ENCODE data around the gene CAMKMT.

CAMKMT gene

DNA sequence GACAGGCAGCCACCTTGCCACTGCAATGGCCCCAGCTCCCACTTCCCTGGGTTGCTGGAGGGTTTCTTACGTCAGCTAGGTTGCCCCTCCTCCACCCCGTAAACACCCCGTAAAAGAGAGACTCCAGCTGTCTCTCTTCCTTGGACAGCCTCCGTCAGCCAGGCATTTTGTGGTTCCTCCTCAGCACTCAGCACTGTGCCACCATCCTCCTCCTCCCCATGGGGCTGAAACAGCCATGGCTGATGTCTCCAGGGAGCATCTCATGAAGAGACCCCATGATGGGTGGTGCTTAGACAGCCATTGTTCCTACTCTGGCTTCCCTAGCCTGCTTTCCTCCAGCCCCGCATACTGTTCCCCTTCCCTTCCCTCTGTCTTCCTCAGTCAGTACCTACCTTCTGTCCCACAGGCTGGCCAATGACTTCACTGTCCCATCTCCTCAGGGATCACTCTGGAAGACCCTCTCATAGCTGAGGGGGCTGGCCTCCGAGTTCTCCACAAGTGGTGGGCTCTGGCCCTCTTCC lies 436.5 kb downstream of the CAMKMT start:
- TF ChIP-seq, protein P1, sequence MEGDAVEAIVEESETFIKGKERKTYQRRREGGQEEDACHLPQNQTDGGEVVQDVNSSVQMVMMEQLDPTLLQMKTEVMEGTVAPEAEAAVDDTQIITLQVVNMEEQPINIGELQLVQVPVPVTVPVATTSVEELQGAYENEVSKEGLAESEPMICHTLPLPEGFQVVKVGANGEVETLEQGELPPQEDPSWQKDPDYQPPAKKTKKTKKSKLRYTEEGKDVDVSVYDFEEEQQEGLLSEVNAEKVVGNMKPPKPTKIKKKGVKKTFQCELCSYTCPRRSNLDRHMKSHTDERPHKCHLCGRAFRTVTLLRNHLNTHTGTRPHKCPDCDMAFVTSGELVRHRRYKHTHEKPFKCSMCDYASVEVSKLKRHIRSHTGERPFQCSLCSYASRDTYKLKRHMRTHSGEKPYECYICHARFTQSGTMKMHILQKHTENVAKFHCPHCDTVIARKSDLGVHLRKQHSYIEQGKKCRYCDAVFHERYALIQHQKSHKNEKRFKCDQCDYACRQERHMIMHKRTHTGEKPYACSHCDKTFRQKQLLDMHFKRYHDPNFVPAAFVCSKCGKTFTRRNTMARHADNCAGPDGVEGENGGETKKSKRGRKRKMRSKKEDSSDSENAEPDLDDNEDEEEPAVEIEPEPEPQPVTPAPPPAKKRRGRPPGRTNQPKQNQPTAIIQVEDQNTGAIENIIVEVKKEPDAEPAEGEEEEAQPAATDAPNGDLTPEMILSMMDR (IDR thresholded peaks at IDR 0.05; ENCODE audit: low read depth, low read length, missing control alignments): no peak
- H3K4me3 ChIP-seq (ENCODE audit: low read depth, low read length): no peak overlapping the region
- DNase-seq (ENCODE audit: low read depth): no peak

DNA sequence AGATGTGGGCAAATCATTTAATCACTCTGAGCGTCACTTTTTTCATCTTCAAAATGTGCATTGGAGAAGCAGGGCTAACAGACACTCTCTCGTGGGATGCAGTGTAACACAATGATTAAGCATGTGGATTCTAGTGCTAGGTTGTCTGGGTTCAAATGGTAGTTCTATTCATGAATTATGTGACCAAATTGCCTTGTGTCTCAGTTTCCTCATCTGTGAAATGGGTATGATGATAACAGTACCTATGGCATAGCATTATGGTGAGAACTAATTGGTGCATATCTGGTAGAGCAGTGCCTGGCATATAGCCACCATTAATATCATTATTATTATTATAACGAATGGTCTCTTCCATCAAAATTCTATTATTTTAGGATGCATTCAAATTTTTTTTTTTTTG lies 437.4 kb downstream of the CAMKMT start:
- TF ChIP-seq, protein P1 (IDR thresholded peaks at IDR 0.05; ENCODE audit: low read depth, low read length, missing control alignments): no peak
- no peak for DNase-seq (ENCODE audit: low read depth)
- no peak overlapping the region for H3K4me3 ChIP-seq (ENCODE audit: low read depth, low read length)

DNA sequence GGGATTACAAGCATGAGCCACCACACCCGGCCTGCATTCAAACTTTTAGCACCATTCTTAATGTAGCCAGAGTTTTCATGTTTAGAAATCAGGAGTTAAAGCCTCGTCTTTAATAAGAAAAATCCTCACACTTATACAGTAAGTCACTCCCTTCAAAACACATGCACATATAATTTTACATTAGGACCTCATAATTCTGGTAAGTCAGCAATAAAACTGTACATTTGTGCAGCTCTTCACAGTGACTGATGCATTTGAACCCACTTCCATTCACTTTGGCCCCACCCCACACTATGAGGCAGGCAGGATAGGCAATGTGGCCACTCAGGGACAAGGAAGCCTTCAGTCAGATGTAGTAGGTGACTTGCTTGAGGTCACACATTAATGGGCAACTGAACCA lies 438.0 kb downstream of the CAMKMT start:
- DNase-seq (ENCODE audit: low read depth): no peak
- TF ChIP-seq, protein P1 (IDR thresholded peaks at IDR 0.05; ENCODE audit: low read depth, low read length, missing control alignments): no peak
- no peak overlapping the region for H3K4me3 ChIP-seq (ENCODE audit: low read depth, low read length)

DNA sequence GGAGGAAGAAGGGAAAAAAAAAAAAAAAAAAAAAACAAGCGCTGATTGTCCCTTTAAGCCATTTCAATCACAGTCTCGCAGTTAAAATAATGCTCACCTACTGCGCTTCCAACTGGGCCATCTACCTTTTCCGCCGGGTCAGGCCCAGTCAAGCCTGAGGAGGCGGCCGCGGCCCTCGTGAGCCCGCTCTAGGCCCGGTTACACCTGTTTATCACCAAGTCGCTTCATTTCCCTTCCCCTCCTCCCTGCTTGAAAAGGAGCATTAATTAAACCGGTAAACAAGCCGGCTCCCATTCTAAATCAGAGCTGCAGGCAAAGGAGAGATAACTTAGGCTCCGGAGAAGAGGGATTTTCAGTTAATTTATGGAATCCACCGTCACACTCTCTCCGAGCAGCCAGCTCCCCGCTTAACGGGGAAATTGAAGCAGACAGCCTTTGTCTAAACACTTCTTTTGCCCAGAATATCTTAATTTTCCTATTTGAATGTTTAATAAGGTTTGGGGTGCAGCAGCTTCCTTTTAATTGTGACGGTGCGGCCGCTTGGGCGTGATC lies 439.6 kb downstream of the CAMKMT start:
- peak overlapping the region; percentile 15; the same call in 1 of the 2 replicates for H3K4me3 ChIP-seq (ENCODE audit: low read depth, low read length)
- DNase-seq (ENCODE audit: low read depth): no peak
- TF ChIP-seq, protein P1 (IDR thresholded peaks at IDR 0.05; ENCODE audit: low read depth, low read length, missing control alignments): no peak

DNA sequence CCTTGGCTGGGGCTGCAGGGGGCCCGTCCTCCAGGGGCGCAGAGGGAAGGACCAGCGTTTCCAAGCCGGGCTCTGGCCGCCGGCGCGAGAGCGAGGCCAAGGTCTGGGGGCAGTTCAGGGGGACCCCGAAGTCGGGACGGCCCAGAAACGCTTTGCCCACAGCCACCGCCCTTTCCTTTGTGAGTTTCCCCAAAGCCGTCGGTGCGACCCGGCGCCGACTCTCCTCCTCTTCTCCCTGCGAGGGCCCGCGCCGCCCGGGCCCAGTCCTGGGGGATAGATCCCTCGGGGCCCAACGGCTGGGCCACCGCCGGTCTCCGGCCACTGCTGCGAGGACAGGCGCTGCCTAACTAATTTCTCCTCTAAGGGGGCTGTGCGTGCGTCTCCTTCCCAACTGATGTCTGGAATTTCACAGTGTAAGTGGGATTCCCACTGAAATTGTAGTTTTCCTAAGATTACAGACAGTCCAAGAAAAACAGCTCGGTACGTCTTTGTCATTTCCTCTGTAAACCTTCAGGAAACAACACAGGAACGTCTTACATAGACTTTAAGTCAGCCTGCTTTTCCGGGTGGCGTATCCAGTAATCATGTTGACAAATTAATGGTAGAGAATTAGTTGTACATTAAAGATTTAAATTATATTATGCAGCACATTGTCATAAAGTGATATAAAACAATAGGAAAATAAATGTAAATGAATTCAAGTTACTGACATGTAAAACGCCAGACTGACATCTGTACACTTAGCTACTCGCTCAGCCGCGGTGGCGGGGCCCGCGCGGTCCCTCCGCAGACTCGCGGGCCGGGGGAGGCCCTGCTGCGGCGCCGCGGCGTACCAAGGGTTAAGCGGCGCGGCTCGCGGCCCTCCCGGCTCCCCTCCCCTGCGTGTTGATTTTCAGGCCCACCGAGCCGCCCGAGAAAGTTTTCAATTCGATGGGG lies 440.4 kb downstream of the CAMKMT start:
- no peak for DNase-seq (ENCODE audit: low read depth)
- H3K4me3 ChIP-seq (ENCODE audit: low read depth, low read length): peak overlapping the region; percentile 15; the same call in 1 of the 2 replicates

DNA sequence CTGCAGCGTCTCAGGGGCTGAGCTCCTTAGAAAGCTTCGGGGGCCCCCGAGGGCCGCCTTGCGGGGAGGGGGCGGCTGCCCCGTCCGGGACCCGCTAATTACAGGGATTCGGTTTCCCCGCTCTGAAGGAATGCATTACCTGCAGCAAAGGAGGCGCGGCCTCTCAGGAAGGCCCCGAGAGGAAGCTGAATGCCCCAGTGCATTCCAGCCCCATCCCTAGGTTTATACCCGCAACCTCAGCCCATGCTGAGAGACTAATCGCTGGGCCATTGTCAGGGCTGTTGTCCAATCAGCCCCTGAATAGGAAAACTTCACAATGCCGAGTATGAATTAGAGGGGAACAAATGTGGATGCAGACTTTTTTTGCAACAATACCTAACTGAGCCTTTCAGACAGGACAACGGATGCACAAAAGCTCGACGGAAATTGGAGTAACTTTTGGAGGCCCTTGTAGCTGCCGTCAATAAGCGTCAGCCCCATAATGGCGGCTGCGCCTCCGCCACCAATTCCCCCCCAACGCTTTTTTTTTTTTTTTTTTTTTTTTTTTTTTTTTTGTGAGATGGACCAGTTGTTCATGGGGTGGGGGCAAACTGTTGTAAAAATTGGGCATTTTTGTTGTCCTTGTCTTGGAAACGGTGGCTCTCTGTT lies 441.2 kb downstream of the CAMKMT start:
- no peak overlapping the region; the same call in 1 of the 2 replicates for H3K4me3 ChIP-seq (ENCODE audit: low read depth, low read length)
- TF ChIP-seq, protein P1 (IDR thresholded peaks at IDR 0.05; ENCODE audit: low read depth, low read length, missing control alignments): no peak
- no peak for DNase-seq (ENCODE audit: low read depth)

More for the DNA sequence above, 440.4 kb downstream of the CAMKMT start:
- TF ChIP-seq, protein P1 (IDR thresholded peaks at IDR 0.05; ENCODE audit: low read depth, low read length, missing control alignments): peak; percentile 1

All from GM12864 (cell line).